ENCODE measurements around the gene MTERF1.

DNA sequence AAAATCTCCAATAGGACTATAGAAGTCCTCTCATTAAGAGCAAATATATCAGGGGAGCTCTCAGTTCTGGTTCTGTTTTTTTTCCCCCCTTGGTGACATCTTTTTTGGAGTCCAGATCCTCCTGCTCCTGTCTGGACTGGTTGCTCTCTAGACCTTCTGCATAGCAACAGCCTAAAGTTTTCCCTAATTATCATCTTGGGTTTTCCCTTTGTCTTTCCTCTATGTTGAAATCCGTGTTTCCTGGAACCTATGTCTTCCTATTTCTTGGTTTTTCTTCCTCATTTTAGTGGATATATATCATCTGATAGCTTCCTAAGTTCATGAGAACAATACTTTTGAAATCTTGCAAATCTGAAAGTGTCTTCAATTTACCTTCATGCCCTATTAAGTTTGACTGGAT is 29.7 kb upstream of the MTERF1 start:
- TF ChIP-seq, protein P1, sequence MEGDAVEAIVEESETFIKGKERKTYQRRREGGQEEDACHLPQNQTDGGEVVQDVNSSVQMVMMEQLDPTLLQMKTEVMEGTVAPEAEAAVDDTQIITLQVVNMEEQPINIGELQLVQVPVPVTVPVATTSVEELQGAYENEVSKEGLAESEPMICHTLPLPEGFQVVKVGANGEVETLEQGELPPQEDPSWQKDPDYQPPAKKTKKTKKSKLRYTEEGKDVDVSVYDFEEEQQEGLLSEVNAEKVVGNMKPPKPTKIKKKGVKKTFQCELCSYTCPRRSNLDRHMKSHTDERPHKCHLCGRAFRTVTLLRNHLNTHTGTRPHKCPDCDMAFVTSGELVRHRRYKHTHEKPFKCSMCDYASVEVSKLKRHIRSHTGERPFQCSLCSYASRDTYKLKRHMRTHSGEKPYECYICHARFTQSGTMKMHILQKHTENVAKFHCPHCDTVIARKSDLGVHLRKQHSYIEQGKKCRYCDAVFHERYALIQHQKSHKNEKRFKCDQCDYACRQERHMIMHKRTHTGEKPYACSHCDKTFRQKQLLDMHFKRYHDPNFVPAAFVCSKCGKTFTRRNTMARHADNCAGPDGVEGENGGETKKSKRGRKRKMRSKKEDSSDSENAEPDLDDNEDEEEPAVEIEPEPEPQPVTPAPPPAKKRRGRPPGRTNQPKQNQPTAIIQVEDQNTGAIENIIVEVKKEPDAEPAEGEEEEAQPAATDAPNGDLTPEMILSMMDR (IDR thresholded peaks at IDR 0.05), result no peak
- TF ChIP-seq POLR2AphosphoS5 (IDR thresholded peaks at IDR 0.05; ENCODE audit: low read depth, low read length) (no peak), SIN3A (IDR thresholded peaks at IDR 0.05; ENCODE audit: borderline replicate concordance, insufficient read depth, low read depth, low read length) (no peak)
- TF ChIP-seq, protein P2, sequence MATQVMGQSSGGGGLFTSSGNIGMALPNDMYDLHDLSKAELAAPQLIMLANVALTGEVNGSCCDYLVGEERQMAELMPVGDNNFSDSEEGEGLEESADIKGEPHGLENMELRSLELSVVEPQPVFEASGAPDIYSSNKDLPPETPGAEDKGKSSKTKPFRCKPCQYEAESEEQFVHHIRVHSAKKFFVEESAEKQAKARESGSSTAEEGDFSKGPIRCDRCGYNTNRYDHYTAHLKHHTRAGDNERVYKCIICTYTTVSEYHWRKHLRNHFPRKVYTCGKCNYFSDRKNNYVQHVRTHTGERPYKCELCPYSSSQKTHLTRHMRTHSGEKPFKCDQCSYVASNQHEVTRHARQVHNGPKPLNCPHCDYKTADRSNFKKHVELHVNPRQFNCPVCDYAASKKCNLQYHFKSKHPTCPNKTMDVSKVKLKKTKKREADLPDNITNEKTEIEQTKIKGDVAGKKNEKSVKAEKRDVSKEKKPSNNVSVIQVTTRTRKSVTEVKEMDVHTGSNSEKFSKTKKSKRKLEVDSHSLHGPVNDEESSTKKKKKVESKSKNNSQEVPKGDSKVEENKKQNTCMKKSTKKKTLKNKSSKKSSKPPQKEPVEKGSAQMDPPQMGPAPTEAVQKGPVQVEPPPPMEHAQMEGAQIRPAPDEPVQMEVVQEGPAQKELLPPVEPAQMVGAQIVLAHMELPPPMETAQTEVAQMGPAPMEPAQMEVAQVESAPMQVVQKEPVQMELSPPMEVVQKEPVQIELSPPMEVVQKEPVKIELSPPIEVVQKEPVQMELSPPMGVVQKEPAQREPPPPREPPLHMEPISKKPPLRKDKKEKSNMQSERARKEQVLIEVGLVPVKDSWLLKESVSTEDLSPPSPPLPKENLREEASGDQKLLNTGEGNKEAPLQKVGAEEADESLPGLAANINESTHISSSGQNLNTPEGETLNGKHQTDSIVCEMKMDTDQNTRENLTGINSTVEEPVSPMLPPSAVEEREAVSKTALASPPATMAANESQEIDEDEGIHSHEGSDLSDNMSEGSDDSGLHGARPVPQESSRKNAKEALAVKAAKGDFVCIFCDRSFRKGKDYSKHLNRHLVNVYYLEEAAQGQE (IDR thresholded peaks at IDR 0.05; ENCODE audit: insufficient read depth in 1 of 2, low read depth in 2 of 2, low read length in 1 of 2), result no peak
